K562 (cell line): ENCODE results near the gene ARFRP1. TPM values are rescaled to one million over a fixed set of nuclear protein-coding genes. Genes with fewer than 3 reads are reported as not detected.

Experiments used
- ATAC-seq: fragments of 200-7000 bp; cut with Tn5 transposase; 3 replicates; pipeline ENCODE4 v1.9.1; 2020; ENCODE audit warnings: moderate library complexity
- BruUV-seq: library from RNA; stranded (reverse); fragments of 400-500 nt; replicated peaks from 2 replicates; lab custom pipeline; 2021; lab: Mats Ljungman, UMichigan
- CTCF ChIA-PET: fragments of 300-600 bp; formaldehyde crosslinking; extraction: SDS; loops from one replicate; lab custom pipeline; 2021; ENCODE audit warnings: low intra/inter-chr PET ratio; lab: Yijun Ruan, JAX
- POLR2A ChIA-PET: fragments of 300-600, 350-650 bp; sonication (Branson Sonifier 250); formaldehyde crosslinking; extraction: SDS; loops from one replicate; lab custom pipeline; 2021; ENCODE audit warnings: antibody characterized with exemption, inconsistent platforms; lab: Yijun Ruan, JAX
- DNase-seq, 4 experiments: peaks; one replicate each; pipeline versions ENCODE4 v3.0.0 to v3.0.0-alpha.2; 2011 to 2018; ENCODE audit warnings: low spot score in 3 of 4, mixed read lengths in 3 of 4; ENCODE audit errors: extremely low read depth in 1 of 4
- FAIRE-seq: peaks from 2 replicates; lab custom pipeline; 2011; peaks lifted over from hg19 to GRCh38; lab: Jason Lieb, UNC
- H2AFZ ChIP-seq: 2 replicates; pipeline ENCODE4 v1.6.0; 2011; ENCODE audit warnings: low read depth, low read length, control low read depth, inconsistent platforms
- H3K27ac ChIP-seq: fragments of 200-600 bp; 3 replicates; pipeline ENCODE4 v1.8.0; 2011; ENCODE audit warnings: low read depth, mild to moderate bottlenecking, control low read depth, inconsistent platforms, low read length, moderate library complexity, mixed read lengths; ENCODE audit errors: extremely low read depth
- H3K27me3 ChIP-seq, 2 experiments: fragments of 300-600 bp in 1 of 2; 2 replicates in 1 of 2; 3 replicates in 1 of 2; pipeline versions ENCODE4 v1.6.0 to v1.8.0; 2011; ENCODE audit warnings: inconsistent platforms in 2 of 2, low read length in 2 of 2, mild to moderate bottlenecking in 1 of 2, mixed read lengths in 1 of 2, moderate library complexity in 1 of 2; ENCODE audit not compliant: control insufficient read depth in 2 of 2, insufficient read depth in 2 of 2
- H3K36me3 ChIP-seq: fragments of 300-600 bp; 3 replicates; pipeline ENCODE4 v1.8.0; 2011; ENCODE audit warnings: mild to moderate bottlenecking, low read length, inconsistent platforms; ENCODE audit not compliant: control insufficient read depth, insufficient read depth
- H3K4me1 ChIP-seq, 2 experiments: fragments of 200-600 bp in 1 of 2; replicated peaks in 1 of 2; 2 replicates in 1 of 2; 3 replicates in 1 of 2; pipeline versions ENCODE4 v1.5.1 to v1.8.0; 2011; ENCODE audit warnings: inconsistent platforms in 2 of 2, low read length in 2 of 2, mild to moderate bottlenecking in 1 of 2, mixed read lengths in 1 of 2, moderate library complexity in 1 of 2; ENCODE audit not compliant: control insufficient read depth in 2 of 2, insufficient read depth in 2 of 2
- H3K4me2 ChIP-seq: 2 replicates; pipeline ENCODE4 v1.6.1; 2011; ENCODE audit warnings: low read length, control low read depth, inconsistent platforms, mixed read lengths; ENCODE audit not compliant: insufficient read depth
- H3K4me3 ChIP-seq: fragments of 200-600 bp; sonication (generic), shearing (Covaris generic); 2 replicates; pipeline ENCODE4 v1.5.1; 2016; ENCODE audit warnings: control low read depth, inconsistent platforms
- H3K79me2 ChIP-seq: fragments of 200-600 bp; 3 replicates; pipeline ENCODE4 v1.8.0; 2011; ENCODE audit warnings: low read length, inconsistent platforms; ENCODE audit not compliant: control insufficient read depth, insufficient read depth
- H3K9ac ChIP-seq, 2 experiments: 2 replicates each; pipeline versions ENCODE4 v1.6.0 to v1.6.1; 2011; ENCODE audit warnings: low read depth in 2 of 2, low read length in 2 of 2, control low read depth in 1 of 2, inconsistent platforms in 1 of 2, mild to moderate bottlenecking in 1 of 2, mixed read lengths in 1 of 2; ENCODE audit not compliant: insufficient read depth in 1 of 2
- H3K9me1 ChIP-seq: one replicate; pipeline ENCODE4 v1.6.0; 2011; ENCODE audit warnings: inconsistent platforms, mild to moderate bottlenecking, low read length, moderate library complexity; ENCODE audit not compliant: control insufficient read depth, insufficient read depth
- H3K9me3 ChIP-seq: replicated peaks from 2 replicates; pipeline ENCODE4 v1.5.1; 2011; ENCODE audit warnings: low read depth, low read length, inconsistent platforms; ENCODE audit not compliant: control insufficient read depth, insufficient read depth
- H4K20me1 ChIP-seq: replicated peaks from 2 replicates; pipeline ENCODE4 v1.6.1; 2011; ENCODE audit warnings: low read length, inconsistent platforms, mixed read lengths; ENCODE audit not compliant: control insufficient read depth, insufficient read depth
- PHF8 ChIP-seq: fragments of 200-600 bp; sonication (generic); IDR thresholded peaks from 2 replicates; pipeline ENCODE4 v1.6.1; 2012; ENCODE audit warnings: mixed run types, mild to moderate bottlenecking, inconsistent platforms, low read length, moderate library complexity, borderline replicate concordance
- POLR3A ChIP-seq: IDR thresholded peaks from 2 replicates; pipeline ENCODE4 v1.6.1; 2011; ENCODE audit warnings: borderline replicate concordance, mild to moderate bottlenecking, moderate library complexity; ENCODE audit not compliant: insufficient read length, insufficient read depth; ENCODE audit errors: extremely low read depth
- PRDM10 ChIP-seq: fragments of 450-650 bp; IDR thresholded peaks from 2 replicates; pipeline ENCODE4 v1.6.1; 2018; ENCODE audit not compliant: partially characterized antibody
- ZBTB8A ChIP-seq: fragments of 450-650 bp; IDR thresholded peaks from 2 replicates; pipeline ENCODE4 v1.6.1; 2018; ENCODE audit warnings: mild to moderate bottlenecking, moderate library complexity; ENCODE audit not compliant: partially characterized antibody
- WGBS: fragments of 100-300 bp; shearing (Covaris generic); methylation state at CpG from one replicate; pipeline ENCODE4 v1.1.6; 2016; ENCODE audit warnings: low coverage, mixed read lengths; ENCODE audit not compliant: insufficient coverage; ENCODE audit errors: missing lambda C conversion rate; 5-methylcytosine and 5-hydroxymethylcytosine counted together
- in situ Hi-C: fragments of 300-500 bp; cut with MboI; formaldehyde crosslinking; loops from 4 replicates; pipeline ENCODE4 v1.15.0; 2018; ENCODE audit warnings: inconsistent platforms, mixed read lengths
- intact Hi-C: fragments of 100-400 bp; cut with micrococcal nuclease; formaldehyde crosslinking; loops from 2 replicates; pipeline ENCODE4 v1.14.2; 2022
- polyA plus RNA-seq, 8 experiments: library from polyadenylated mRNA; depleted of rRNA in 4 of 8; stranded (reverse) in 5 of 8; unstranded in 3 of 8; fragments of >200 nt; fragmentation: Nextera tagmentation in 2 of 8; fragmentation: Illumina TruSeq in 1 of 8; extraction: Ambion mirVana in 2 of 8; extraction: Trizol in 1 of 8; gene quantifications; 2 replicates each; pipeline versions ENCODE4 v1.2.1 to v1.2.3, GENCODE V29; 2011 to 2014; ENCODE audit warnings: inconsistent platforms in 1 of 8, missing spikeins in 1 of 8
- total RNA-seq, 7 experiments: library from RNA; depleted of rRNA in 6 of 7; stranded (reverse); fragments of >200 nt in 6 of 7; fragmentation: Illumina TruSeq in 2 of 7; extraction: Trizol in 2 of 7; gene quantifications; 2 replicates each; pipeline versions ENCODE4 v1.2.1 to v1.2.3, GENCODE V29; 2011 to 2021; ENCODE audit warnings: low replicate concordance in 1 of 7
- TF ChIP-seq, protein P1 (sequence below), 2 experiments: fragments of 250-450 bp in 1 of 2; fragments of 450-650 bp in 1 of 2; sonication (Bioruptor Pico) in 1 of 2; IDR thresholded peaks; 2 replicates each; pipeline versions ENCODE4 v1.6.1 to v1.8.0; 2016 to 2021; ENCODE audit warnings: mild to moderate bottlenecking in 2 of 2, moderate library complexity in 2 of 2, missing compliant biosample characterization in 1 of 2, missing genetic modification characterization in 1 of 2

Gene ARFRP1
- total and polyA plus RNA-seq, 9 of the 15 experiments (the other 6 are each of a cell fraction or from before 2014, with no cell fraction given): 2.2 to 78.9 (median 37.3) TPM

- no peak overlapping the region for H3K4me2 ChIP-seq
- FAIRE-seq: no peak
- intact Hi-C loops: no loop called here
- ATAC-seq: no peak
- no TSS peak for BruUV-seq
- WGBS: 90% methylated on average over 10 of the region's 43 CpGs
- no peaks in the 10 kb centered on the region for H3K9me1 ChIP-seq
- H3K4me3 ChIP-seq: no peak overlapping the region
- H3K4me1 ChIP-seq: peaks cover 11 to 82% of the 10 kb centered on the region in 2 experiments
- H3K27me3 ChIP-seq: no peaks in the 10 kb centered on the region
- H3K36me3 ChIP-seq: peaks cover 60% of the 10 kb centered on the region; the same call in 2 of the 3 replicates
- CTCF ChIA-PET: no interaction called here
- peak in 3 of 4 experiments; percentile 17 to 29 (median 22) for DNase-seq
- in situ Hi-C loops: no loop called here
- H3K79me2 ChIP-seq: peaks cover 16% of the 10 kb centered on the region
- H3K9me3 ChIP-seq: no peaks in the 10 kb centered on the region
- no peak overlapping the region for H2AFZ ChIP-seq
- H4K20me1 ChIP-seq: no peaks in the 10 kb centered on the region; the same call in 1 of the 2 replicates
- no peak for TF ChIP-seq ZBTB8A
- TF ChIP-seq, protein P1, sequence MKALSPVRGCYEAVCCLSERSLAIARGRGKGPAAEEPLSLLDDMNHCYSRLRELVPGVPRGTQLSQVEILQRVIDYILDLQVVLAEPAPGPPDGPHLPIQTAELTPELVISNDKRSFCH (CRISPR knock-in tag; IDR thresholded peaks at IDR 0.05): no peak
- TF ChIP-seq, protein P1 (tag; IDR thresholded peaks at IDR 0.05): no peak
- TF ChIP-seq PRDM10: no peak
- TF ChIP-seq PHF8: no peak
- TF ChIP-seq POLR3A: no peak
- peak overlapping the region in 1 of 2 experiments; percentile 73; a peak in 1 of 4 replicates for H3K9ac ChIP-seq
- no peak overlapping the region for H3K27ac ChIP-seq
- POLR2A ChIA-PET: interaction anchor here (0.6 to 1.0 kb wide), 3 partner anchors 12 to 30 kb away, joined by 3 to 4 read pairs (median 3); partner anchors contain the start of genes ARFRP1 and ZGPAT
These were observed 30.3 kb upstream of the ARFRP1 start for GRCh38 chr20:63737945-63738686.
